ENCODE measurements around the gene REV1. TPM values are rescaled to one million over a fixed set of nuclear protein-coding genes. Genes with fewer than 3 reads are reported as not detected.

The REV1 gene
- total RNA-seq, 1 experiment from 2014 or later: 34.3 TPM

GRCh38 chr2:99478632-99479031, 11.2 kb downstream of the REV1 start:
- TF ChIP-seq, protein P1, sequence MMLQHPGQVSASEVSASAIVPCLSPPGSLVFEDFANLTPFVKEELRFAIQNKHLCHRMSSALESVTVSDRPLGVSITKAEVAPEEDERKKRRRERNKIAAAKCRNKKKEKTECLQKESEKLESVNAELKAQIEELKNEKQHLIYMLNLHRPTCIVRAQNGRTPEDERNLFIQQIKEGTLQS (IDR thresholded peaks at IDR 0.05): no peak
- TF ChIP-seq, protein P2, sequence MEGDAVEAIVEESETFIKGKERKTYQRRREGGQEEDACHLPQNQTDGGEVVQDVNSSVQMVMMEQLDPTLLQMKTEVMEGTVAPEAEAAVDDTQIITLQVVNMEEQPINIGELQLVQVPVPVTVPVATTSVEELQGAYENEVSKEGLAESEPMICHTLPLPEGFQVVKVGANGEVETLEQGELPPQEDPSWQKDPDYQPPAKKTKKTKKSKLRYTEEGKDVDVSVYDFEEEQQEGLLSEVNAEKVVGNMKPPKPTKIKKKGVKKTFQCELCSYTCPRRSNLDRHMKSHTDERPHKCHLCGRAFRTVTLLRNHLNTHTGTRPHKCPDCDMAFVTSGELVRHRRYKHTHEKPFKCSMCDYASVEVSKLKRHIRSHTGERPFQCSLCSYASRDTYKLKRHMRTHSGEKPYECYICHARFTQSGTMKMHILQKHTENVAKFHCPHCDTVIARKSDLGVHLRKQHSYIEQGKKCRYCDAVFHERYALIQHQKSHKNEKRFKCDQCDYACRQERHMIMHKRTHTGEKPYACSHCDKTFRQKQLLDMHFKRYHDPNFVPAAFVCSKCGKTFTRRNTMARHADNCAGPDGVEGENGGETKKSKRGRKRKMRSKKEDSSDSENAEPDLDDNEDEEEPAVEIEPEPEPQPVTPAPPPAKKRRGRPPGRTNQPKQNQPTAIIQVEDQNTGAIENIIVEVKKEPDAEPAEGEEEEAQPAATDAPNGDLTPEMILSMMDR (IDR thresholded peaks at IDR 0.05 in 2 of 3, conservative IDR thresholded peaks at IDR 0.05 in 1 of 3; ENCODE audit: borderline replicate concordance in 1 of 3, insufficient read depth in 1 of 3, low read depth in 2 of 3, low read length in 2 of 3): no peak
- TF ChIP-seq ZBTB33 (IDR thresholded peaks at IDR 0.05; ENCODE audit: extremely low read depth, insufficient replicate concordance, low read length) (no peak), CBX3 (IDR thresholded peaks at IDR 0.05; ENCODE audit: low read depth) (no peak), RAD21 (IDR thresholded peaks at IDR 0.05; ENCODE audit: low read depth) (no peak), CEBPB (IDR thresholded peaks at IDR 0.05; ENCODE audit: low read depth) (no peak), SIN3A (IDR thresholded peaks at IDR 0.05; ENCODE audit: low read depth) (no peak), JUND (IDR thresholded peaks at IDR 0.05) (no peak), MAX (IDR thresholded peaks at IDR 0.05) (no peak), POLR2AphosphoS5 (IDR thresholded peaks at IDR 0.05; ENCODE audit: low read depth, low read length) (no peak), ZNF274 (IDR thresholded peaks at IDR 0.05; ENCODE audit: low read depth, low read length) (no peak), SP1 (IDR thresholded peaks at IDR 0.05; ENCODE audit: low read depth) (no peak), EZH2phosphoT487 (IDR thresholded peaks at IDR 0.05; ENCODE audit: borderline replicate concordance) (no peak), POLR2A (IDR thresholded peaks at IDR 0.05; ENCODE audit: borderline replicate concordance, extremely low read depth, insufficient read depth, insufficient read length) (no peak), YY1 (IDR thresholded peaks at IDR 0.05; ENCODE audit: extremely low read depth, insufficient replicate concordance, low read depth, low read length) (no peak), EZH2 (IDR thresholded peaks at IDR 0.05) (no peak), FOSL1 (IDR thresholded peaks at IDR 0.05; ENCODE audit: low read depth) (no peak), SRF (IDR thresholded peaks at IDR 0.05; ENCODE audit: low read depth) (no peak)
- Histone ChIP-seq H3K79me2 (ENCODE audit: insufficient read depth, low read length) (peaks cover 100% of the 10 kb centered on the region), H3K27me3 (ENCODE audit: insufficient read depth, low read length) (no peaks in the 10 kb centered on the region), H3K27ac (ENCODE audit: low read depth, low read length) (no peak overlapping the region), H3K9ac (ENCODE audit: low read length) (no peak overlapping the region), H3K36me3 (ENCODE audit: control insufficient read depth in 1 of 2, insufficient read depth in 2 of 2, low read length in 2 of 2) (no peaks in the 10 kb centered on the region), H3K4me3 (replicated peaks in 1 of 2; ENCODE audit: low read depth in 1 of 2, low read length in 2 of 2) (no peak overlapping the region), H2AFZ (ENCODE audit: low read depth, low read length, poor library complexity, severe bottlenecking) (no peak overlapping the region), H3K4me1 (ENCODE audit: control insufficient read depth in 1 of 2, insufficient read depth in 2 of 2, low read length in 2 of 2) (peaks cover 0 to 27% of the 10 kb centered on the region in 2 experiments; a peak in 2 of 4 replicates), H3K4me2 (ENCODE audit: low read length) (no peak overlapping the region), H3K9me2 (ENCODE audit: insufficient read depth) (no peaks in the 10 kb centered on the region), H4K20me1 (ENCODE audit: insufficient read depth) (peaks cover 11% of the 10 kb centered on the region; the same call in 1 of the 2 replicates), H3K9me3 (ENCODE audit: control insufficient read depth in 1 of 2, insufficient read depth in 1 of 2, low read depth in 1 of 2, low read length in 2 of 2) (no peaks in the 10 kb centered on the region)
- no peak for DNase-seq (ENCODE audit: low read depth, low spot score)
- ATAC-seq: no peak
- ChIA-PET CTCF (no interaction called here), POLR2A (no interaction called here), RAD21 (ENCODE audit: low non-redundant PET in 1 of 2, low total read pairs in 2 of 2, uncharacterized antibody in 2 of 2, unreplicated experiment in 2 of 2) (no interaction called here)
- BruUV-seq (replicated peaks): no TSS peak
- intact Hi-C loops (cut with micrococcal nuclease): no loop called here
